Spleen (tissue), 7 donors: ENCODE data around the gene ABCA4.

Experiments used
- CTCF ChIP-seq, 11 experiments: fragments of 200-600 bp in 7 of 11; fragments of 450-650 bp in 4 of 11; sonication (generic) in 4 of 11; IDR thresholded peaks in 8 of 11; conservative IDR thresholded peaks in 3 of 11; 1 replicate in 7 of 11; 2 replicates in 4 of 11; pipeline versions ENCODE4 v1.4.0 to v1.8.0; 2016 to 2021; ENCODE audit warnings: antibody characterized with exemption in 11 of 11, inconsistent platforms in 4 of 11, mild to moderate bottlenecking in 1 of 11
- POLR2A ChIP-seq, 3 donors: fragments of 450-650 bp; IDR thresholded peaks; one replicate each; pipeline ENCODE4 v1.5.1; 2017; ENCODE audit warnings: antibody characterized with exemption in 3 of 3, mild to moderate bottlenecking in 1 of 3
- POLR2AphosphoS5 ChIP-seq, 3 donors: sonication (generic); formaldehyde crosslinking; IDR thresholded peaks; one replicate each; pipeline ENCODE4 v1.5.1; 2017; ENCODE audit warnings: antibody characterized with exemption in 3 of 3
- donor health status: DM: no; HTN: no; CAD: no; lungs with moderate emphysema.
- donor health status: DM: no; HTN: no; CAD: no.
- donor health status: DM: no; HTN: no; CAD: no.

DNA sequence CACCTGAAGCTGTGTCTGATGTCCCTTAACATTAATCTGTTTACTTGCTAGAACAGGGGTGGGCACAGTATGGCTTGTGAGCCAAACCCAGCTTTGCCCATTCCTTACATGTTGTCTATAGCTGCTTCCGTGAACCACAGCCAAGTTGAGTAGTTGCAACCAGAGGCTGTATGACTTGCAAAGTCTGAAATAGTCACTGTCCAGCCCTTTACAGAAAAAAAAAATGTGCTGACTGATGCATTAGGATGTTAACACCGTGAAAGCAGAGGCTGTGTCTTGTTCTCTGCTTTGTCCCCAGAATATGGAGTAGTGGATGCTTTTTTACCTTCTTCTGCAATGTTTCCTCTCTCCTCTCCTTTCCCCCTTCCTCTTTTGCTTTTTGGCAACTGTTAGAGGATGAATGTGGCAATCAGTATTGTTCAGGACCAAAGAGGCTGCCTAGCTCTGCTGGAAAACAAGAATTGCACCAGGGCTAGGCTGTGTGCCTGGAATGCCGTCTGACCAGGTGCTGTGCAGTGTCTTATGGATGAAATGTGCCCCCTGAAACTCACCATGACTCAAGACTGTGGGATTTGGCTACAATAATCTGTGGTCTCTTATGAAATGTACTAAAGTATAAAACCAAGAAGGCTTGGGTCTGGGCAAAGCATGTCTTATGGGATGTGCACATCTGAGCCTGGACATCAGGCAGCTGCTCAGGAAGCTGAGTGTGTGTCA, 132.2 kb downstream of the ABCA4 start:
- no peak for TF ChIP-seq CTCF (IDR thresholded peaks at IDR 0.05 in 8 of 11, conservative IDR thresholded peaks at IDR 0.05 in 3 of 11)
- TF ChIP-seq POLR2A (IDR thresholded peaks at IDR 0.05): no peak
- TF ChIP-seq POLR2AphosphoS5 (IDR thresholded peaks at IDR 0.05): no peak
